Measurements from ENCODE around the gene RGS14. TPM values are rescaled to one million over a fixed set of nuclear protein-coding genes. Genes with fewer than 3 reads are reported as not detected.

The RGS14 gene
- total RNA-seq, 1 experiment from 2014 or later = 9.4 TPM

DNA sequence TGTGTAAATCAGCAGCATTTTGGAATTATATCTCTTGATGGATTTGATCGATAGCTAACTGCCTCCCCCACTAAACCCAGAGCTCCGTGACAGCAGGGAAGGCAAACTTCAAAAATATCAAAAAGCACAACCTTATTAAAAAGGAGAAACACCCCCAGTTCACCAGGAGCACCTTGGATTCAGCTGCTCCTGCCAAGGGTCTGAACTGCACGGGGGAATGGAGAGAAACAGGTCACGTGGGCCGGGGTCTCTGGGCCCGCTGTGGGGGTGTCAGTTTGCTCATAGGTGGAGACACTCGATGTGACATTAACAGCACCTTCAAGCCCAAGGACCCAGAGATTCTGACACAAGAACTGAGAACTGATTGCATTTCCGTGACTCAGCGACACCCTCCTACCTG is 25.5 kb downstream of the RGS14 start:
- Histone ChIP-seq H3K4me1 (ENCODE audit: control insufficient read depth in 1 of 2, insufficient read depth in 2 of 2, low read length in 2 of 2) (peaks cover 4 to 21% of the 10 kb centered on the region in 2 experiments; a peak in 3 of 4 replicates), H3K4me2 (ENCODE audit: low read length) (no peak overlapping the region), H3K9ac (ENCODE audit: low read length) (no peak overlapping the region), H3K27ac (ENCODE audit: low read depth, low read length) (no peak overlapping the region), H3K36me3 (ENCODE audit: control insufficient read depth in 1 of 2, insufficient read depth in 2 of 2, low read length in 2 of 2) (no peaks in the 10 kb centered on the region), H3K4me3 (replicated peaks in 1 of 2; ENCODE audit: low read depth in 1 of 2, low read length in 2 of 2) (no peak overlapping the region), H4K20me1 (ENCODE audit: insufficient read depth) (no peaks in the 10 kb centered on the region), H3K9me3 (ENCODE audit: control insufficient read depth in 1 of 2, insufficient read depth in 1 of 2, low read depth in 1 of 2, low read length in 2 of 2) (no peaks in the 10 kb centered on the region), H3K79me2 (ENCODE audit: insufficient read depth, low read length) (no peaks in the 10 kb centered on the region), H2AFZ (ENCODE audit: low read depth, low read length, poor library complexity, severe bottlenecking) (no peak overlapping the region), H3K9me2 (ENCODE audit: insufficient read depth) (no peaks in the 10 kb centered on the region), H3K27me3 (ENCODE audit: insufficient read depth, low read length) (no peaks in the 10 kb centered on the region)
- no peak for ATAC-seq
- POLR2A ChIA-PET = no interaction called here
- no TSS peak for BruUV-seq (replicated peaks)
- intact Hi-C loops (cut with micrococcal nuclease) = no loop called here
- RAD21 ChIA-PET (ENCODE audit: low non-redundant PET in 1 of 2, low total read pairs in 2 of 2, uncharacterized antibody in 2 of 2, unreplicated experiment in 2 of 2) = interaction anchor here in 1 of 2 experiments (0.6 kb wide), 1 partner anchor 113 kb away, joined by 5 read pairs; no protein-coding TSS in a partner anchor
- no peak for DNase-seq (ENCODE audit: low read depth, low spot score)
- CTCF ChIA-PET = interaction anchor here (0.8 to 1.5 kb wide), 4 partner anchors 12 to 73 kb away, joined by 3 to 14 read pairs (median 6); no protein-coding TSS in a partner anchor
- TF ChIP-seq, protein P1, sequence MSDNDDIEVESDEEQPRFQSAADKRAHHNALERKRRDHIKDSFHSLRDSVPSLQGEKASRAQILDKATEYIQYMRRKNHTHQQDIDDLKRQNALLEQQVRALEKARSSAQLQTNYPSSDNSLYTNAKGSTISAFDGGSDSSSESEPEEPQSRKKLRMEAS (IDR thresholded peaks at IDR 0.05) = no peak
- TF ChIP-seq, protein P2, sequence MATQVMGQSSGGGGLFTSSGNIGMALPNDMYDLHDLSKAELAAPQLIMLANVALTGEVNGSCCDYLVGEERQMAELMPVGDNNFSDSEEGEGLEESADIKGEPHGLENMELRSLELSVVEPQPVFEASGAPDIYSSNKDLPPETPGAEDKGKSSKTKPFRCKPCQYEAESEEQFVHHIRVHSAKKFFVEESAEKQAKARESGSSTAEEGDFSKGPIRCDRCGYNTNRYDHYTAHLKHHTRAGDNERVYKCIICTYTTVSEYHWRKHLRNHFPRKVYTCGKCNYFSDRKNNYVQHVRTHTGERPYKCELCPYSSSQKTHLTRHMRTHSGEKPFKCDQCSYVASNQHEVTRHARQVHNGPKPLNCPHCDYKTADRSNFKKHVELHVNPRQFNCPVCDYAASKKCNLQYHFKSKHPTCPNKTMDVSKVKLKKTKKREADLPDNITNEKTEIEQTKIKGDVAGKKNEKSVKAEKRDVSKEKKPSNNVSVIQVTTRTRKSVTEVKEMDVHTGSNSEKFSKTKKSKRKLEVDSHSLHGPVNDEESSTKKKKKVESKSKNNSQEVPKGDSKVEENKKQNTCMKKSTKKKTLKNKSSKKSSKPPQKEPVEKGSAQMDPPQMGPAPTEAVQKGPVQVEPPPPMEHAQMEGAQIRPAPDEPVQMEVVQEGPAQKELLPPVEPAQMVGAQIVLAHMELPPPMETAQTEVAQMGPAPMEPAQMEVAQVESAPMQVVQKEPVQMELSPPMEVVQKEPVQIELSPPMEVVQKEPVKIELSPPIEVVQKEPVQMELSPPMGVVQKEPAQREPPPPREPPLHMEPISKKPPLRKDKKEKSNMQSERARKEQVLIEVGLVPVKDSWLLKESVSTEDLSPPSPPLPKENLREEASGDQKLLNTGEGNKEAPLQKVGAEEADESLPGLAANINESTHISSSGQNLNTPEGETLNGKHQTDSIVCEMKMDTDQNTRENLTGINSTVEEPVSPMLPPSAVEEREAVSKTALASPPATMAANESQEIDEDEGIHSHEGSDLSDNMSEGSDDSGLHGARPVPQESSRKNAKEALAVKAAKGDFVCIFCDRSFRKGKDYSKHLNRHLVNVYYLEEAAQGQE (IDR thresholded peaks at IDR 0.05; ENCODE audit: low read depth) = no peak
- no peak for TF ChIP-seq SRF (IDR thresholded peaks at IDR 0.05; ENCODE audit: low read depth)
- TF ChIP-seq POLR2AphosphoS5 (IDR thresholded peaks at IDR 0.05; ENCODE audit: low read depth, low read length) = no peak
- TF ChIP-seq POLR2A (IDR thresholded peaks at IDR 0.05; ENCODE audit: borderline replicate concordance, extremely low read depth, insufficient read depth, insufficient read length) = no peak
- no peak for TF ChIP-seq YY1 (IDR thresholded peaks at IDR 0.05; ENCODE audit: extremely low read depth, insufficient replicate concordance, low read depth, low read length)
- TF ChIP-seq, protein P3, sequence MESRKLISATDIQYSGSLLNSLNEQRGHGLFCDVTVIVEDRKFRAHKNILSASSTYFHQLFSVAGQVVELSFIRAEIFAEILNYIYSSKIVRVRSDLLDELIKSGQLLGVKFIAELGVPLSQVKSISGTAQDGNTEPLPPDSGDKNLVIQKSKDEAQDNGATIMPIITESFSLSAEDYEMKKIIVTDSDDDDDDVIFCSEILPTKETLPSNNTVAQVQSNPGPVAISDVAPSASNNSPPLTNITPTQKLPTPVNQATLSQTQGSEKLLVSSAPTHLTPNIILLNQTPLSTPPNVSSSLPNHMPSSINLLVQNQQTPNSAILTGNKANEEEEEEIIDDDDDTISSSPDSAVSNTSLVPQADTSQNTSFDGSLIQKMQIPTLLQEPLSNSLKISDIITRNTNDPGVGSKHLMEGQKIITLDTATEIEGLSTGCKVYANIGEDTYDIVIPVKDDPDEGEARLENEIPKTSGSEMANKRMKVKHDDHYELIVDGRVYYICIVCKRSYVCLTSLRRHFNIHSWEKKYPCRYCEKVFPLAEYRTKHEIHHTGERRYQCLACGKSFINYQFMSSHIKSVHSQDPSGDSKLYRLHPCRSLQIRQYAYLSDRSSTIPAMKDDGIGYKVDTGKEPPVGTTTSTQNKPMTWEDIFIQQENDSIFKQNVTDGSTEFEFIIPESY (IDR thresholded peaks at IDR 0.05; ENCODE audit: extremely low read depth, insufficient replicate concordance, low read length) = no peak
- no peak for TF ChIP-seq EZH2phosphoT487 (IDR thresholded peaks at IDR 0.05; ENCODE audit: borderline replicate concordance)
- no peak for TF ChIP-seq ELF1 (IDR thresholded peaks at IDR 0.05; ENCODE audit: borderline replicate concordance, low read depth)
- TF ChIP-seq CEBPB (IDR thresholded peaks at IDR 0.05; ENCODE audit: low read depth) = no peak
- no peak for TF ChIP-seq JUND (IDR thresholded peaks at IDR 0.05)
- TF ChIP-seq FOSL1 (IDR thresholded peaks at IDR 0.05; ENCODE audit: low read depth) = no peak

All from HCT116 (cell line).